ENCODE data around the gene CBX1.
"Not testable (repeated sequence)": the region's sequence is repeated elsewhere in the genome, so short reads cannot be mapped to it uniquely, and the experiment has no call there.

The CBX1 gene

GRCh38 chr17:48070195-48070594 is 31.1 kb downstream of the CBX1 start:
- no peak for DNase-seq

DNA sequence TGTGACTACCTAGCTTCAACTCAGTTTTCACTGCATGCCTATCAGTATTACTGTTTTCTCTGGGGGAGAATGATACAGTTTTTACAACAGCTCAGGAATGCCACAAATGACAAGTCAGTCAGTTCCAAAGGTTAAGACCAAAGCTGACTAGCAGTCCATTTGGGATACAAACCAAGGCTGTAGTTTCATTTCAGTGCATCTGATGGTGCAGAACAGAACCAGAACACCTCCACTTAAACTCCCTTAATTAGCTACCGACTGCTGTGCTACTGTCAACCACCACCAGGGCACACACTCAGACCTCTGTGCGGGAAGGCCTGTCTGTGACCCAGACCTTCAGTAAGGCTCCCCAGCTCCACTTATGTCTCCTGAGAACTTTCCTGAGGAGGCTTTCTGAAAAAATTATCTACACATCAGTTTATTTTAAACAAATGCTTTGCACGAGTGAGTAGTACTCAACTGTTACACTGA is 32.8 kb downstream of the CBX1 start:
- no peak for DNase-seq

DNA sequence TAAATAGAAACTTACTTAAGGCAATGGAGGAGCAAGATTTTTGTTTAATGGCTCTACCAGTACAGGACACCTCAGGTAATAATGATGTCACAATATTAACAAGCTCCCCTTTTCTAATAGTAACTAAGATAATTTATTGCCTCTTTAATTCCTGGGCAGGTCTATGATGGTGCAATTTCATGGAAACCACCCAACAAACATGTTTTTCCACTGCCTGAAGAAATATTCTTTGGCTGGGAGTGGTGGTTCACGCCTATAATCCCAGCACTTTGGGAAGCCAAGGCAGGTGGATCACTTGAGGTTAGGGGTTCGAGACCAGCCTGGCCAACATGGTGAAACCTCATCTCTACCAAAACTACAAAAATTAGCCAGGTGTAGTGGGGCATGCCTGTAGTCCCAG is 33.5 kb downstream of the CBX1 start:
- not testable (repeated sequence) for DNase-seq

GRCh38 chr17:48067245-48067644 is 34.0 kb downstream of the CBX1 start:
- no peak for DNase-seq

DNA sequence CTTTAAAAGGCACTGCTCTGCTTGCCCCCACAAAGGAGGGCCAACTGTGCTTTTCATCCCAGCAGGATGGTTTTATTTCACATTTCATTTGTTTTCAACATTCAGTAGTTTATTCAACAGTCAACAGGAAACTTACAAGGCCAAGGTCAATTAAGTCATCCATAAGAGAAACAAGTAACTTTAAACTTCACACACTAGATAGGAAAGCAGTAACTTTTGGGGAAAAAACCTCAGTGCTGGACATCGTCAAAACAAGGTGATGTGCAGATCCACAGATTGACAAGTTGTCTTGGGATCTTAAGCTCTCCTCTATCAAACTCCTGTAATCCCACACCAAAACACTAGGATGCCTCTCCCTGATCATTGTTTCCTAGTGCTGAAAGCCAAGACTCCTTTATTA is 34.6 kb downstream of the CBX1 start:
- DNase-seq, result no peak

DNA sequence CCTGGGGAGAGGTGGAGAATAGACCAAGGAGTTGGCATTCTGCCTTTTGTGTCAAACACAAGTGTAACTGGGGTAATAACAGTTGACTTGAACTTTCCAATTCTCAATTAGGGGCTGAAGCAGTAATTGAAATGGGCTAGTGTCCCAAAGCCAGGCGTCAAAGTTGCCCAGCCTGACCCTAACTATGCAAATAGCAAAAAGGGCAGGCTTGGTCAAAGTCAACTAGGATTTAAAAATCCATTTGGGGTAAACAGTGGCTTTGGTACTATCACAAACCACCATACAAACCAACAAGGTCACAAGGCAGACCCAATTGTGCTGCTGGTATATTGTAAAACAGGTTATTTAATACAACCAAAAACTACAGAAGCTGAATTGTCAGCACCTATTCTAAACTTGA is 35.1 kb downstream of the CBX1 start:
- no peak for DNase-seq

DNA sequence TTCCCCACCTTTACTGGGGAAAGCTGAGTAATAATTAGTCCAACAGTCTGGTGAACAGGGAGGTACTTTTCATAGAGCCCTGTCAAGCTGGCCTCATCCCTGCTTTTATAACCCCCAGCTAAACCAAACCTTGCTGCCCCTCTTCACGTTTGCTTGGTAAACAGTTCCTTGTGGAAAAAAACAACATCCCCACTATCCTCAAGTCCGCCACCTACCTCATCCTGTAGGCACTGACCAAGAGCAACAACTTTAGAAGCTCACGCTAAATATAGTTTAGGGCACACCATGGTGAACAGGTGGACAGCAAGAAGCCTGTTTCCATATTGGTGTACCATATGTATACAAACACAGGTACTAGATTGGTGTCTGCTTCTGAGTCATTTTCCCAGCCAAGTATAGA is 36.6 kb downstream of the CBX1 start:
- DNase-seq, result no peak

DNA sequence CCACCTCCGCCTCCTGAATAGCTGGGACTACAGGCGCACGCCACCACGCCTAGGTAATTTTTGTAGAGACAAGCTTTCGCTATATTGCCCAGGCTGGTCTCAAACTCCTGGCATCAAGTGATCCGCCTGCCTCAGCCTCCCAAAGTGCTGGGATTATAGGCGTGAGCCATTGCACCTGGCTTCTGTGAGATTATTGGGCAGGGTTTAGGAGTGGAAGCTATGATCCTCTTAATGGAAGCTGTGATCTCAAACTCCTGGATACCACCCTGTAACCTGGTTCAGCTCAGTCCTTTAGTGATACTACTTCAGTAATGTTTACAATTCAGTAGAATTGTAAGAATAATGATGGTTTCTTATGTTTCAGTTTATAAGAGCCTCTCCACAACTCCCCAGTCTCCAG is 39.0 kb downstream of the CBX1 start:
- DNase-seq, result no peak

DNA sequence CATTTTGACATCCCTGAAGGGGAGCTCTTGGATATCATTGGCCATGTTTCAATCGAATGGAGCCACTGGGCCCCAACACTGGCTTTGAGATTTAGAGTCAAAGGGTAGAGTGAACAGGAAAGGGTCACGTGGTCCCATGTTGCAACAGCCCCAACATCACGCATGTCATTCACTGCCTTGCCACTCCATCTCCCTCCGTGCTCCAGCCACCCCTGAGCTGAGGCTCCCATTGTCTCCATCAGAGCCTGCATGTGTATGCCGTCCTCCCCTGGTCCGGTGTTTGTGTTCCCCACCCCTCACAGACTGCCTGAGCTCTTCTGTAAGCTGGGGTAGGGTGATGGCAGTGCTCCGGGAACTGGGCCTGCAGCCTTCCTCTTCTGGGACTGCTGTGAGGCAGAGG is 41.0 kb downstream of the CBX1 start:
- no peak for DNase-seq

DNA sequence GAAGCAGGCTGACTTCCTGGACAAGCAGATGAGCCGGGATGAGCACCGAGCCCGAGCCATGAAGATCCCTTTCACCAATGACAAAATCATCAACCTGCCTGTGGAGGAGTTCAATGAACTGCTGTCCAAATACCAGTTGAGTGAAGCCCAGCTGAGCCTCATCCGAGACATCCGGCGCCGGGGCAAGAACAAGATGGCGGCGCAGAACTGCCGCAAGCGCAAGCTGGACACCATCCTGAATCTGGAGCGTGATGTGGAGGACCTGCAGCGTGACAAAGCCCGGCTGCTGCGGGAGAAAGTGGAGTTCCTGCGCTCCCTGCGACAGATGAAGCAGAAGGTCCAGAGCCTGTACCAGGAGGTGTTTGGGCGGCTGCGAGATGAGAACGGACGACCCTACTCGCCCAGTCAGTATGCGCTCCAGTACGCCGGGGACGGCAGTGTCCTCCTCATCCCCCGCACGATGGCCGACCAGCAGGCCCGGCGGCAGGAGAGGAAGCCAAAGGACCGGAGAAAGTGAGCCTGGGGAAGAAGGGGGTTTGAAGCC is 42.1 kb downstream of the CBX1 start:
- no peak for DNase-seq

- no peak for DNase-seq
Observed at GRCh38 chr17:48058393-48059124, 42.7 kb downstream of the CBX1 start.

DNA sequence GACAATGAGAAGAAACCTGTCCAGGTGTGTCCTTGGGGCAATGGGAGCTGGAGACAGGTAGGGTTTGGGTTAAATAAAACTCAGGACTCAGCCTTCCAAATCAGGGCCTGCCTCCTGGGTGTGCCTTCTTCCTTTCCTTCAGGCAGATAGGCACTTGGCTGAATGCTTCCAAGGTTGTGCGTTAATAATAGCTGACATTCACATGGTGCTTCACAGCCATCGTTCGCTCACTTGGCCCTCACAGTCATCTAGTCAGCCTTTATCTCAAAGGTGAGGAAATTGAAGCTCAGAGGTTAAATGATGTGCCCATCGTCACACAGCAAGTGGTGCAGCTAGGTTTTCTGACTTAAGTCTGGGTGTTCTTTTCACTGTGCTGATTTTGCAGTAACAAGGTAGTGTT is 43.7 kb downstream of the CBX1 start:
- no peak for DNase-seq

DNA sequence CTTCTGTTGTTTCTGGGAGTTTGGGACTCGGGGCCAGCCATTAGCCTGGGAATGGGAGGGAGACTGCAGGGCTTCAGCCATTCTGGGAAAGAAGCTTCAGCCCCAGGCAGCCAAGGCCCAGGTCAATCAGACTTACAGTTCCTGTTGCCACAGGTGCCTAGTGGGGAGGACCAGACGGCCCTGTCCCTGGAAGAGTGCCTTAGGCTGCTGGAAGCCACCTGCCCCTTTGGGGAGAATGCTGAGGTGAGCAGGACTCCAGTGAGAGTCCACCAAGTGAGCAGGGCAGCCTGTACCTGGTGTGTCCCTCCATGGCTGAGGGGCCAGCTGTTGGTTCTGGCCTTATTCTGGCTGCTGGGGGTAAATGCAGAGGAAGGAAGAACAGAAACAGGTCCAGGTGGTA is 44.4 kb downstream of the CBX1 start:
- no peak for DNase-seq

GRCh38 chr17:48056246-48056745 is 45.0 kb downstream of the CBX1 start:
- no peak for DNase-seq

- DNase-seq, result no peak
Observed at GRCh38 chr17:48055531-48056245, 45.6 kb downstream of the CBX1 start.

GRCh38 chr17:48054238-48055185 is 46.8 kb downstream of the CBX1 start:
- no peak for DNase-seq

DNA sequence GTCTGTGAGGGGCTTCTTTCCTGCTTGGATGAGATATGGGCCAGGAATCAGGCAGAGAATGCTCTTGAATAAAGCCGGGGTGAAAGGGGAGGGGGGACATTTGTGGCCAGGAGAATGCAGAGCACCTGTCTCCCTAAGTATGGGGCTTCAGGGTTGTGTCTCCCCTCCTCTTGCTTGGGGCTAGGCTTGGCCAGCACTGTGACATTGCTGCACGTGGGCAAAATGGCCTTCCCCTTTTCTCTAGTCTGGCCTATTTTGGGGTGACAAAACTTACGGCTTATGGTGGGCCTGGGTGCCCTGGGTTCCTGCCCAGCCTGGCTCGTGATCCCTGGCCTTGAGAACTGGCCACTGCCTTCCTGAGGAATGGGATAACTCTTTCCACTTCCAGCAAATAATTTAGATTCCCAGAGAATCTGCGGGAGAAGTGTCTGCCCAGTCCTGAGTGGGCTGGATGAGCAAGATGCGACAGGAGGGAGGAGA is 47.5 kb downstream of the CBX1 start:
- no peak for DNase-seq

DNA sequence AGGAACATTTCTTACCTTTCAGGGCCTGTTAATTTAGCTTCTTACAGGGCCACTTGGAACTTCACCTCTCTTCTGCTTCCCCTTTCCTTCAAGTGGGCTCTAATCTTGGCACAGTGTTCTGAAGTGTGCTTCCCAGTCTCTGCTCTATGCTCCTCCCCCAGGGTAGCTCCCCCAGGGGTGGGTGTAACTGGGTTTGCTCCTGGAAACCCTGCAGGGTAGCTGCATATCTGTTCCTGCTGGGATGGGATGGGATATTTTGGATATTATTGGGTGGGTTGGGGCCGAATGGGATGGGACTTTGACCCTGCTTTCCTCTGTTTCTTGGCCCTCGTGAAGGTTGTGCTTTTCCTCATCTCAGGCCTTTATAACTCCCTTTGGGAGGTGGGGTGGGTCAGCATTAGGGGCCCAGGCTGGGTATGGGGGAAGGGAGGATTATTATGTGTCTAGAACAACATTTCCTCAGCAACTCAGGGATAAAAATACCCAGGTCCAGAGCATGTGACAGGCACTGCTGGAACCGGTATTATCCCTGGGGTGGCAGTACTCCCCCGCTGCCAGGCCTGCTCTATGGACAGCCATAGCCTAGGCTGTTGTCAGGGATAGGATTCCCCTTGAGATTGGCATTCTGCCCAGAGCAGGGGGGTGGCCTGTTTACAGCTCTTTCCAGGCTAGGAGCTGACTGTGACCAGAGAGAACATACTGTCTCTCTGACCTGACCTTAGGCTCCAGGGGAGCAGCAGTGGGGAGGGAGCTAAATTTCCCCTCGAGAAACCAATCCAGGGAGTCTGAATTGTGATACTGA is 48.1 kb downstream of the CBX1 start:
- DNase-seq, result no peak

DNA sequence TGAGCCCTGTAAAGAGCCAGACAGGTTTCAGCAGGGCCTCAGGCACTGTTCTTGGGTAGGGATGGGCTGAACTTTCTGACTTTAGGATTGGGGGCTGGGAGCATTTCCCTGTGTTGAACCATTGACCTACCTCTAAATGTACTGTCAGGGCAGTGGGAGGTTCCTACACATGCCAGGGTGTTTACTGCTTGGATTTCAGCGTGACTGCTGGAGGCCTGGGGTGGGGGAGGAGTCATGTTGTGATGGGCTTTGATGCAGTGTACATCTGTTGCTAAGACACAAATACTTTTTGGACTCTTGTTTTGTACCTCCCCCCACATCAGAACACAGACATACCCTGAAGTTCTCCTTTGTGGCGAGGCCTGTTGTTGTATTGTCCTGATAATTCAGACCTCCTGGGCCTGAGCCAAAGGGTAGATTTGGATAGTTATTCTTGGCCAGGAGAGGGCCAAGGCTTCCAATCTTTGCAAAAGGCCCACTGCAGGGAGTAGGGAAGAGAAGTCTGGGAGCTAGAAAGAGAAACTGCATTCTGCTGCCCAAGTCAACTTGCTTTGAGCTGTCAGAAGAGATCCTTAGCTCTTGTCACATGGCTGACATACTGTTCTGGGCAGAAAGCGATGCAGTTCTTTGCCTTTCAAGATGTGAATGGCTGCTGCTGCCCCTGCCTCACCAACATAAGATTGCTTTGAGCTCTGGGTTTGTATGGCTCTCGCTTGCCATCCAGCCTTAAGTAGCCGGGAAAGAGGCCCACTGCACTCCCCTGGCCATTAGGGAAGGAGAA is 49.4 kb downstream of the CBX1 start:
- DNase-seq, result no peak

GRCh38 chr17:48051283-48051682 is 50.0 kb downstream of the CBX1 start:
- DNase-seq, result no peak

Measured in CD4-positive, alpha-beta T cell treated with Interleukin-21 for 1 hour (primary cell).